Fibroblast of lung (primary cell): ENCODE results near the gene COL4A3.

Experiments used
- CTCF ChIP-seq, 2 donors: IDR thresholded peaks in 1 of 2; conservative IDR thresholded peaks in 1 of 2; 1 replicate in 1 of 2; 2 replicates in 1 of 2; pipeline ENCODE4 v1.5.1; 2011 to 2012; ENCODE audit warnings: low read length in 2 of 2, control low read depth in 1 of 2, inconsistent platforms in 1 of 2, low read depth in 1 of 2, mild to moderate bottlenecking in 1 of 2
- EZH2 ChIP-seq: IDR thresholded peaks from 2 replicates; pipeline ENCODE4 v1.5.1; 2012; ENCODE audit warnings: low read length, control low read depth, mild to moderate bottlenecking; ENCODE audit errors: missing control alignments

- TF ChIP-seq CTCF (conservative IDR thresholded peaks at IDR 0.05 in 1 of 2, IDR thresholded peaks at IDR 0.05 in 1 of 2; ENCODE audit: low read depth in 1 of 2, low read length in 2 of 2) (no peak), EZH2 (no peak)
Observed at GRCh38 chr2:227360351-227360750, 195.9 kb downstream of the COL4A3 start.
